DOHH2 (cell line): Measurements from ENCODE around the gene ZNF248.

Source experiments
- EZH2phosphoT487 ChIP-seq: fragments of 200-600 bp; sonication (generic); IDR thresholded peaks from 2 replicates; pipeline ENCODE4 v1.6.1; 2017; ENCODE audit warnings: borderline replicate concordance, mild to moderate bottlenecking, antibody characterized with exemption, low read length, moderate library complexity, mixed read lengths
- TF ChIP-seq, protein P1 (sequence below): fragments of 200-600 bp; sonication (generic); IDR thresholded peaks from one replicate; pipeline ENCODE4 v1.5.1; 2014; ENCODE audit warnings: antibody characterized with exemption, mild to moderate bottlenecking, low read depth, low read length; ENCODE audit not compliant: poor library complexity, severe bottlenecking

DNA sequence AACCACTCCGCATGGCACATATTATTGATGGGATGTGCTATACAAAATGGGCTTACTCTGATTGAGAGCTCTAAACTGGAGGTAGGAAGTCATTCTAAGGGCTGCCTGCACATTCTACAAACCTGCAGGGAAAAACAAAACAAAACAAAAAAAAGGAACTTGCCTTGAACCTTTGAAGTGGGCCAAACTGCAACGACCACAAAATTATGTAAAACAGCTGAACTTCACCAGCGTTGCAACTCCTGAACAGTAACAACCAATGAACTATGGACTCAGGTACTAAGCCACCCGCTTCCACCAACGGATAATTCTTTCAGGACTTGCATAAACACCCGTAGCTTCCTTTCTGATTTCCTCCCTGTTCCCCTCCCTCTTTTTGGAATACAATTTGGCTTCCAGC is 80.4 kb downstream of the ZNF248 start:
- TF ChIP-seq, protein P1, sequence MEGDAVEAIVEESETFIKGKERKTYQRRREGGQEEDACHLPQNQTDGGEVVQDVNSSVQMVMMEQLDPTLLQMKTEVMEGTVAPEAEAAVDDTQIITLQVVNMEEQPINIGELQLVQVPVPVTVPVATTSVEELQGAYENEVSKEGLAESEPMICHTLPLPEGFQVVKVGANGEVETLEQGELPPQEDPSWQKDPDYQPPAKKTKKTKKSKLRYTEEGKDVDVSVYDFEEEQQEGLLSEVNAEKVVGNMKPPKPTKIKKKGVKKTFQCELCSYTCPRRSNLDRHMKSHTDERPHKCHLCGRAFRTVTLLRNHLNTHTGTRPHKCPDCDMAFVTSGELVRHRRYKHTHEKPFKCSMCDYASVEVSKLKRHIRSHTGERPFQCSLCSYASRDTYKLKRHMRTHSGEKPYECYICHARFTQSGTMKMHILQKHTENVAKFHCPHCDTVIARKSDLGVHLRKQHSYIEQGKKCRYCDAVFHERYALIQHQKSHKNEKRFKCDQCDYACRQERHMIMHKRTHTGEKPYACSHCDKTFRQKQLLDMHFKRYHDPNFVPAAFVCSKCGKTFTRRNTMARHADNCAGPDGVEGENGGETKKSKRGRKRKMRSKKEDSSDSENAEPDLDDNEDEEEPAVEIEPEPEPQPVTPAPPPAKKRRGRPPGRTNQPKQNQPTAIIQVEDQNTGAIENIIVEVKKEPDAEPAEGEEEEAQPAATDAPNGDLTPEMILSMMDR, result no peak
- TF ChIP-seq EZH2phosphoT487, result no peak
